ENCODE data around the gene ATP6V0A1.

DNA sequence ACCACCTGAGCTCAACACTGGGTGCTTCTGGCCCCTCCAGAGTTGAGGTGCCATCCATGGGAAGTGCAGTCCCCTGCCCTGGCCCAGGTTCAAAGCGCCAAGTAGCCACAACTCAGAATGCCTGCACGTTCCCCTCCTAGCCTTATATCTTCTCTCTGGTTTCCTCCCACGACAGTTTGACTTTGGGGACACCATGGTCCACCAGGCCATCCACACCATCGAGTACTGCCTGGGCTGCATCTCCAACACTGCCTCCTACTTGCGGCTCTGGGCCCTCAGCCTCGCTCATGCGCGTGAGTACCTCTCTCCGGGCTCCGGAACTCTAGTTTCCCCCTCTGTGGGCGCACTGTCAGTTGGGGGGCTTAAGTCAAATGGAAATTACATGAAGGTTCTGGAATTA, 55.0 kb downstream of the ATP6V0A1 start:
- TF ChIP-seq, protein P1, sequence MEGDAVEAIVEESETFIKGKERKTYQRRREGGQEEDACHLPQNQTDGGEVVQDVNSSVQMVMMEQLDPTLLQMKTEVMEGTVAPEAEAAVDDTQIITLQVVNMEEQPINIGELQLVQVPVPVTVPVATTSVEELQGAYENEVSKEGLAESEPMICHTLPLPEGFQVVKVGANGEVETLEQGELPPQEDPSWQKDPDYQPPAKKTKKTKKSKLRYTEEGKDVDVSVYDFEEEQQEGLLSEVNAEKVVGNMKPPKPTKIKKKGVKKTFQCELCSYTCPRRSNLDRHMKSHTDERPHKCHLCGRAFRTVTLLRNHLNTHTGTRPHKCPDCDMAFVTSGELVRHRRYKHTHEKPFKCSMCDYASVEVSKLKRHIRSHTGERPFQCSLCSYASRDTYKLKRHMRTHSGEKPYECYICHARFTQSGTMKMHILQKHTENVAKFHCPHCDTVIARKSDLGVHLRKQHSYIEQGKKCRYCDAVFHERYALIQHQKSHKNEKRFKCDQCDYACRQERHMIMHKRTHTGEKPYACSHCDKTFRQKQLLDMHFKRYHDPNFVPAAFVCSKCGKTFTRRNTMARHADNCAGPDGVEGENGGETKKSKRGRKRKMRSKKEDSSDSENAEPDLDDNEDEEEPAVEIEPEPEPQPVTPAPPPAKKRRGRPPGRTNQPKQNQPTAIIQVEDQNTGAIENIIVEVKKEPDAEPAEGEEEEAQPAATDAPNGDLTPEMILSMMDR (IDR thresholded peaks at IDR 0.05), result no peak
- TF ChIP-seq POLR2A (IDR thresholded peaks at IDR 0.05), result no peak
- TF ChIP-seq POLR2AphosphoS5 (IDR thresholded peaks at IDR 0.05), result no peak
- TF ChIP-seq EP300 (IDR thresholded peaks at IDR 0.05), result no peak

Measured in suprapubic skin (tissue), 4 donors.